Loucy (cell line): Measurements from ENCODE around the gene VWF.

Experiments
- H2AFZ ChIP-seq: fragments of 200-600 bp; sonication (generic); 2 replicates; pipeline ENCODE4 v1.6.0; 2016; ENCODE audit warnings: antibody characterized with exemption, mild to moderate bottlenecking, low read length, moderate library complexity
- H3F3A ChIP-seq: fragments of 200-600 bp; 2 replicates; pipeline ENCODE4 v1.6.0; 2016; ENCODE audit warnings: antibody characterized with exemption, low read depth, mild to moderate bottlenecking
- H3K27me3 ChIP-seq: fragments of 200-600 bp; sonication (generic); 2 replicates; pipeline ENCODE4 v1.6.1; 2014; ENCODE audit warnings: low read length, mild to moderate bottlenecking; ENCODE audit not compliant: insufficient read depth, poor library complexity, severe bottlenecking
- H3K36me3 ChIP-seq: fragments of 200-600 bp; sonication (generic); 2 replicates; pipeline ENCODE4 v1.6.1; 2016; ENCODE audit warnings: low read length; ENCODE audit not compliant: insufficient read depth
- H3K4me1 ChIP-seq: fragments of 200-600 bp; sonication (generic); 2 replicates; pipeline ENCODE4 v1.5.1; 2014; ENCODE audit warnings: low read length, mild to moderate bottlenecking; ENCODE audit not compliant: insufficient read depth, poor library complexity, severe bottlenecking
- H3K4me2 ChIP-seq: fragments of 200-600 bp; sonication (generic); 2 replicates; pipeline ENCODE4 v1.6.0; 2014; ENCODE audit warnings: antibody characterized with exemption, low read length, low read depth, mild to moderate bottlenecking; ENCODE audit not compliant: poor library complexity, severe bottlenecking
- H3K4me3 ChIP-seq: fragments of 200-600 bp; sonication (generic); 2 replicates; pipeline ENCODE4 v1.5.1; 2014; ENCODE audit warnings: low read length, mild to moderate bottlenecking, mixed read lengths; ENCODE audit not compliant: poor library complexity, severe bottlenecking
- H3K79me2 ChIP-seq: fragments of 200-600 bp; sonication (generic); 2 replicates; pipeline ENCODE4 v1.6.1; 2014; ENCODE audit warnings: low read length; ENCODE audit not compliant: insufficient read depth
- H3K9ac ChIP-seq: fragments of 200-600 bp; sonication (generic); 2 replicates; pipeline ENCODE4 v1.6.0; 2014; ENCODE audit warnings: mild to moderate bottlenecking, low read depth, low read length, moderate library complexity; ENCODE audit not compliant: poor library complexity, severe bottlenecking
- H3K9me2 ChIP-seq: fragments of 200-600 bp; sonication (generic); replicated peaks from 2 replicates; pipeline ENCODE4 v1.6.1; 2016; ENCODE audit warnings: low read depth, low read length, mixed read lengths
- H3K9me3 ChIP-seq: fragments of 200-600 bp; sonication (generic); 2 replicates; pipeline ENCODE4 v1.6.1; 2014; ENCODE audit warnings: mild to moderate bottlenecking, antibody characterized with exemption, low read length, low read depth; ENCODE audit not compliant: insufficient read depth
- H4K20me1 ChIP-seq: fragments of 200-600 bp; sonication (generic); 2 replicates; pipeline ENCODE4 v1.6.0; 2014; ENCODE audit warnings: antibody characterized with exemption, low read length, mild to moderate bottlenecking; ENCODE audit not compliant: insufficient read depth, poor library complexity, severe bottlenecking
- CTCF ChIP-seq: fragments of 200-600 bp; sonication (generic); conservative IDR thresholded peaks from 2 replicates; pipeline ENCODE4 v1.5.1; 2014; ENCODE audit warnings: mild to moderate bottlenecking, antibody characterized with exemption, low read length
- EZH2phosphoT487 ChIP-seq: fragments of 200-600 bp; IDR thresholded peaks from 2 replicates; pipeline ENCODE4 v1.6.1; 2018; ENCODE audit warnings: antibody characterized with exemption, mild to moderate bottlenecking, moderate library complexity, borderline replicate concordance

Gene VWF

GRCh38 chr12:6171409-6172015, 47.0 kb upstream of the VWF start:
- H3K9me2 ChIP-seq = no peaks in the 10 kb centered on the region
- no peak for TF ChIP-seq CTCF
- no peak for TF ChIP-seq EZH2phosphoT487
- H3K9ac ChIP-seq = no peak overlapping the region
- no peaks in the 10 kb centered on the region for H3K79me2 ChIP-seq
- no peaks in the 10 kb centered on the region for H3K9me3 ChIP-seq
- no peaks in the 10 kb centered on the region for H3F3A ChIP-seq
- H3K4me3 ChIP-seq = no peak overlapping the region
- no peaks in the 10 kb centered on the region for H3K4me1 ChIP-seq
- no peaks in the 10 kb centered on the region for H3K36me3 ChIP-seq
- H3K4me2 ChIP-seq = no peak overlapping the region
- no peaks in the 10 kb centered on the region for H4K20me1 ChIP-seq
- no peaks in the 10 kb centered on the region for H3K27me3 ChIP-seq
- H2AFZ ChIP-seq = no peak overlapping the region

DNA sequence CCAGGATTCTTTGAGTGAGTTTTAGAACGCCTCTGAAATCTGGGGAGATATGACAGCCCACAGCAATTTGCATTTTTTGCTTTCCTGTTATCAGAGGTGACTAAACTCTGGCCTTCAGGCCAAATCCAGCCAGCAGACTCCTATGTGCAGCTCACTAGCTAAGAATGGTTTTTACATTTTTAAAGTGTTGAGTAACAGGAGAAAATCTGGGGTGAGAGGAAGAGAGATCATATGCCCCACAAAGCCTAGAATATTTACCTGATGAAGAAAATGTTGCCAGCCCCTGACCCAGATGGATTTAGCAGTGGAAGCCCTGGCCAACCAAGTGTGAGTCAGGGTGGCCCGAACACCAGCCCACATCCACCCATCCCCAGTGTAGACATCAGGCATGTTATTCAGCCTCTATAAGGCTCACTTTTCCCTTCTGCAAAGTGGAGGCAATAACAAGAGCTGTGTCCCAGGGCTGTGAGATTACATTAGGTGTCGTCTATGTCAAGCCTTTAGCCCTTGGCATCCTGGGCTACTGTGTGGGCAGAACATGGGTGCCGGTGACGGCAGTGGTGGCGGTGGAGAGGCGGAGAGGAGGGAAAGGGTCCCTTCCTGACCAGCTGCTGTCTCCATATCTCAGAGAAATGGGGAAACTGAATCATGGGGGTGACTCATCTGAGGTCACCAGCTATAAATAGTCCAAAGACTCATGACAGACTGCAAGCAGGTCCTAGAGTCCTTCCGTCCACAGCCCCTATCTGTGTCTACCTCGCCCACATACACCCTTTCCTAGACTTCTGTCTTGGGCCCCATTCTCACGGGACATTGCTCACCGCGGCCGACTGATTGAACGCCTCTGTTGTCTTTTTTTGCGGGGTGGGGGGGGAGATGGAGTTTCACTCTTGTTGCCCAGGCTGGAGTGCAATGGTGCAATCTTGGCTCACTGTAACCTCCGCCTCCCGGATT, 43.1 kb upstream of the VWF start:
- Histone ChIP-seq H2AFZ (no peak overlapping the region), H4K20me1 (no peaks in the 10 kb centered on the region), H3K4me2 (no peak overlapping the region), H3K9ac (no peak overlapping the region), H3K27me3 (no peaks in the 10 kb centered on the region), H3F3A (no peaks in the 10 kb centered on the region), H3K79me2 (no peaks in the 10 kb centered on the region), H3K4me3 (no peak overlapping the region), H3K4me1 (no peaks in the 10 kb centered on the region), H3K36me3 (no peaks in the 10 kb centered on the region), H3K9me2 (no peaks in the 10 kb centered on the region), H3K9me3 (no peaks in the 10 kb centered on the region)
- TF ChIP-seq EZH2phosphoT487 (no peak), CTCF (no peak)

GRCh38 chr12:6166808-6167207, 42.3 kb upstream of the VWF start:
- no peaks in the 10 kb centered on the region for H3K9me3 ChIP-seq

More at GRCh38 chr12:6166808-6167207, 42.3 kb upstream of the VWF start:
- Histone ChIP-seq H3K79me2 (no peaks in the 10 kb centered on the region), H3K36me3 (no peaks in the 10 kb centered on the region), H3K4me2 (no peak overlapping the region), H3K9me2 (no peaks in the 10 kb centered on the region), H3K4me1 (no peaks in the 10 kb centered on the region), H4K20me1 (no peaks in the 10 kb centered on the region), H3K9ac (no peak overlapping the region), H3F3A (no peaks in the 10 kb centered on the region), H2AFZ (no peak overlapping the region), H3K4me3 (no peak overlapping the region), H3K27me3 (no peaks in the 10 kb centered on the region)
- TF ChIP-seq CTCF = no peak
- no peak for TF ChIP-seq EZH2phosphoT487
